HG03097 (cell line): ENCODE data around the gene CAST.
"Not testable (repeated sequence)": the region's sequence is repeated elsewhere in the genome, so short reads cannot be mapped to it uniquely, and the experiment has no call there.

Experiments used
- ATAC-seq: cut with Tn5 transposase; IDR thresholded peaks from one replicate; pipeline ENCODE4 v1.9.1; 2021; ENCODE audit not compliant: unreplicated experiment, low FRiP score

The CAST gene

DNA sequence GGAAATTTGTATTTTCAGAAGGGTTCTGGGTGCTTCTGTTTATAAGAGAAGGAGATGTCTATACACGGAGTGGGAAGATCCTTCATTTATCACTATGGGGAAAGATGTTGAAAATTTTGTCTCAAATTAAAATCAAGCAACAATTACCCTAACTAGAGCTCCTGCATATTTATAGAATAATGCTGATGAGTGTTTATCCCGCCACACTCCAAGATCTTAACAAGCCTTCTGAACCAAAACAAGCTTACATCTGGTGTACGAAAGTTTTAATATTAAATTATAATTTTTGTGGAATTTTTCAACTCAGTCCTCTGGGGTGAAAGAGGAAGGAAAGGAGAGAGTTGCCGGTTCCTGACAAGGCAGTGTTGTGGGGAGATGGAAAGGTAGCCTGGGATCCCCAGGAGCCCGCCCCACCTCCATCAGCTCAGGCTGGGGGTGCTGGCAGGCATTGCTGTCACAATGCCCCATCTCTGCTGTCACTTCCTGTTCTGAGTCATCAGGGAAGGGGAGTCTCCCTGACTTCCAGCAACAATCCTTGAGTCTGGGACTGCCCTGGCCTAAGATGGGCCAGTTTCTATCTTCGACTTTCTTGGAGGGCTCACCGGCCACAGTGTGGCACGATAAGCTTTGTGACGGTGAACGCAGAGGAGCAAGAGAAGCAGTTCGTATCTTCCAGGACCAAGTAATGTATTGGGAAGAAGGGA is 81.0 kb downstream of the CAST start:
- ATAC-seq: no peak

- no peak for ATAC-seq
These were observed 81.6 kb downstream of the CAST start for GRCh38 chr5:96743805-96744204.

DNA sequence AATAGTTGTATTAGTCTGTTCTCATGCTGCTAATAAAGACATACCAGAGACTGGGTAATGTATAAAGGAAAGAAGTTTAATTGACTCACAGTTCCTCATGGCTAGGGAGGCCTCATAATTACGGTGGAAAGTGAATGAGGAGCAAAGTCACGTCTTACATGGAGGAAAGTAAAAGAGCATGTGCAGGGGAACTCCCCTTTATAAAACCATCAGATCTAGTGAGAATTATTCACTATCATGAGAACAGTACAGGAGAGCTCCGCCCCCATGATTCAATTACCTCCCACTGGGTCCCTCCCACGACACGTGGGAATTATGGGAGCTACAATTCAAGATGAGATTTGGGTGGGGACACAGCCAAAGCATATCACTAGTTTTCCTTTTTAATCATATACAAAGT is 82.0 kb downstream of the CAST start:
- ATAC-seq: not testable (repeated sequence)

DNA sequence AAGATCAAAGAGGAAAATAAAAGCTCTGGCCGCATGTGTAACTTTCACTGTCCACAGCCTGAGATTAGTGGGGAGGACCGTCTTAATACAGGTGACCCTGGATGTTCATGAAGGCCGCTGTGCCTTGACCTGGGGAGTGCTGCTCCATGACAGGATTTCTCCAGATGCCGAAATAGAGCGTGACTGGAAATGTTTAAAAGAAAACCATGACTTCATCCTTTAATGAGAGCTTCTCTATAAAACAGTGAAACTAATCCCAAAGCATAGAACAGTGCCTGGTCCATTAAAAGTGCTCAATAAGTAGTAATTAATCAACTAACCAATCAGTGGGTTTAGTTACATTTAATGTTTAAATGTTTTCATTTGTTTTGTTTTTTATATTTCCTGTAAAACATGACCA is 82.8 kb downstream of the CAST start:
- no peak for ATAC-seq

DNA sequence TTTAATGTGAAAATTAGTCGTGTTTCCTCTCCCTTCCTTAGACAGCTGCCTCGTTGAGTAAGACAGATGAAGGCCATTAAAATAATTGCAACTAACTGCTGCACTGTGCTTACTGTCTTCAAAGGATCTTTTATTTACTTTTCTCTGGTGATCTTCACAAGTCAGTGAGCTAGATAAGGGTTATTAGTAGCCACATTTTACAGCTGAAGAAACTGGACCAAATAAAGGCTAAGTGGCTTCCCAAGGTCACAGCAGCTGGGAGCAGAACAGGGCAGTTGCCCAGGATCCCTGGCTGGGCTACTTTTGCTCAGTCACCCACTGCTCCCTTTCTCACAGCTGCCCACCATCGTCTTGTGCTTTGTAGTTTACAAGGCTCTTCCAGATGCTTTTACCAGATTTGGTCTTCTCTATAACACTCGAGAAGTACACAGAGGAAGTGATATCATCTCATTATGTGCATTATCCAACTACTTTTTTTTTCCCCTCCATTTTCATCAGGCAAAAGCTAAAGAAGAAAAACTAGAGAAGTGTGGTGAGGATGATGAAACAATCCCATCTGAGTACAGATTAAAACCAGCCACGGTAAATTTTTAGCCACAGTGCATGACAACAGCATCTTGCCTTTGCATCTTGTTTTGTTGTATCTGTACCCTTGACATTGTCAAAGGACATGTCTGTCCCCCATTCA is 83.8 kb downstream of the CAST start:
- no peak for ATAC-seq

GRCh38 chr5:96747720-96748119 is 85.5 kb downstream of the CAST start:
- no peak for ATAC-seq

- ATAC-seq: no peak
These were observed 88.1 kb downstream of the CAST start for GRCh38 chr5:96750110-96750822.

DNA sequence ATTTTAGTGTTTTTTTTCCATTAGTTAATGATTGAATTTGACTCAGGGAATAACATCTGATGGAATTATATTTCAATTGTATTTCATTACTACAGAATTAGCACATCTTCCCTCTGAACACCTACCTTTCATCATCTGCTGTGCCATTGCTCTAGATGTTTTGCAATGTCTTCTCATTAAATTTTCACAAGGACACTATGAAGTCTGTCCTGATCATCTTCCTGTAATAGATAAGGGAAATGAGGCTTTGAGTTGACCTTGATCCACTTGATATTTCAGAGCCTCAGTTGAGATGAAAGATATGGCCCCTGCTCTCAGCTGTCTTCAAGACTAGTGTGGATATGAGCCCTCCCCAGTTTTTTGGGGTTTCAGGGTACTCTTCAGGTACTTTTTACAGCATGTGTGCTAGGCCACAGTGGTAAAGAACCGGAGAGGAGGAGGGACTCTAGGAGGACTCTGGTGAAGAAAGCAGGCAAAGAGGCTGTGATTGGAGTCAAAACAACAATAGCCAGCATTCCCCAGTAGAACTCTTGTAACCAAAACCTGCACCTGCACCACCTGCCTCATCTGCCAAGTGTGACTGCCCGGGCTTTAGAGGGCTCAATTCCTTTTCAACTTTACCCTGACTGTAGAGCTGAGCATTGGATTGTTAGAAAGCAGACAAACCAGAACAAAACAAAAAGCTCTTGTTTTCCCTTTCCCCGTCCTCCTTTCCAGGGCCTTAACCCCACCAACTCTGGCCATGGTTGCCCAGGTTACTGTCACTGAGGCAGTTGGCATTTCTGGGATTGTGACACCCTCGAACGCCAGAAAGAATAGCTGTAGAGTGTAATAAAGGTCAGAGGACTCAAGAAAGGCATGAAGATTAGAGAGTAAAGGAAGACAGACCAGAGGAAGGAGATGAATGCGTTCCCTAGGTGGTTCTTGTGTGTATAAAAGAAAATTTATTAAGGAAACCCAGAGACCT is 89.3 kb downstream of the CAST start:
- ATAC-seq: no peak

GRCh38 chr5:96752341-96753016 is 90.3 kb downstream of the CAST start:
- ATAC-seq: no peak

DNA sequence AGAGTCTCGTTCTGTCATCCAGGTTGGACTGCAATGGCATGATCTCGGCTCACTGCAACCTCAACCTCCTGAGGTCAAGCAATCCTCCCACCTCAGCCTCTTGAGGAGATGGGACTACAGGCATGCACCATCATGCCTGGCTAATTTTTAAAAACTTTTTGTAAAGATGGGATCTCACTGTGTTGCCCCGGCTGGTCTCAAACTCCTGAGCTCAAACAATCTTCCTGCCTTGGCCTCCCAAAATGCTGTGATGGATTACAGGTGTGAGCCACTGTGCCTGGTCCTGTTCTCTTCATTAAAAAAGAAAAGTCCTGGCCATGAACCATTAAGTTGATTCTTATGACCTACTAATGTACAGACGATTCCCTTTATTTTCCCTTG is 90.8 kb downstream of the CAST start:
- no peak for ATAC-seq

DNA sequence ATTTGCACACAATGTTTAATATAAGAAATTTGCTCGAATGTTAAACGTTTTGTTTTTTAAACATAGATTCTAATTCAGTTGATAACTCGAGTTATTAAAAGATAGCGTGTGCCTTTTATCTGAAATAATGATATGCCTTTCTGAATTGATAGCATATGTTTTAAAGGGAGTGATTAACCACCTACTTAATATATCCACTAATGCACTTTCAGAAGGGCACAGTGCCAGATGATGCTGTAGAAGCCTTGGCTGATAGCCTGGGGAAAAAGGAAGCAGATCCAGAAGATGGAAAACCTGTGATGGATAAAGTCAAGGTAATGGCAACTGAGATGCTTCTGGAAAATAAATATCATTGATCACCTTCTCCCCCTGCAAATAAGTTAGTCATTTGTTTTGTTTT is 91.7 kb downstream of the CAST start:
- no peak for ATAC-seq

DNA sequence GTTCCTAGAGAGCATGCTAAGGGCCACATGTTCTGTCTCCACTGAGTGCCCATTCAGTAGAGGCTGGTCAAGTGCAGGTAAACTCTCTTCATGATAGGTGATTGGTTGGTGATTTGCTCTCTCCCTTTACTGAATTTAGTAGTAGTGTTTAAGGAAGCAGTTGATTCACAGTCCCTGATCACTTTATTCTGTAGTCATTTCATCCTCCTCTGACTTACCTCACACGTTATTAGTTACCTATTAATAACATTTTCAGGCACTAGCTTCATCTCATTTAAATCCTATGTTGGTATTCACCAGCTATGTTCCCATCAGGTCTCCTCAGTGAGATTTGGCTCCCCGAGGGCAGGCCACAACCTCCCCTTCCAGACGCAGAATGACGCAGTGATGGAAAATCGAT is 93.7 kb downstream of the CAST start:
- ATAC-seq: no peak

DNA sequence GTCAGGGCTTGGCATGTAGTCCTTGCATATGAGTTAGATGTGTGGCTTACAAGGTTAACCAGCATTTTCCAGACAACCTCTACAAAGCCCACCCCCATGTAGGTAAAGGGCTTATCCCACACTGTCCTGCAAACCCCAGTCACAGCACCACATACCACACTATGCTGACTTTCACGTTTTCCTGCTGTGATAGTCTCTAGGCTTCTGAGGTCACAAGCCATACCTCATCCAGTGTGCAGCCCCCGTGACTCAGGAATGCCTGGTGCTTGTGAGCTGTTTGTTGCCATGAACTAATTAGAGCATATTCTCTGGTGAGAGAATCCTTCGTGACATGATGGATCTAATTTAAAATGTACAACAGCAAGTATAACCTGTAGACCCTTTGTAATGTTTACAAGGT is 94.8 kb downstream of the CAST start:
- no peak for ATAC-seq

DNA sequence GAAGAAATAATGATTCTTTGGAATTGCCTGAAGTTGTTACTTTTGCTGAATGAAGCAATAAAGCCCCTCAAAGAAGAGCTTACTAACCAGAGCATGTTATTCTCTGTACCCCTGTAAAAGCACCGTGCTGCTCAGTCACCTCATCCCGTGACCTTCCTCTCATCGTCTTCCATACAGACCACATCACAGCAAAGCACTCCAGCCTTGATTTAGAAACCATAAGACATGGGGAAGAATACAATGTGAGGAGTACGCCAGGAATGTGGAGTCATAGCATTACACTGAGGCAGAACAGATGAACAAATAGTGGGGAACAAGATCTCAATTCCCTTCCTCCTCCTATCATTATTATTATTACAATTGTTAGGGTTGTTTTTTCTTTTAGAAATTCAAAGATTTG is 96.4 kb downstream of the CAST start:
- no peak for ATAC-seq

- no peak for ATAC-seq
These were observed 99.4 kb downstream of the CAST start for GRCh38 chr5:96761618-96762017.

- no peak for ATAC-seq
These were observed 100.8 kb downstream of the CAST start for GRCh38 chr5:96763026-96763425.

DNA sequence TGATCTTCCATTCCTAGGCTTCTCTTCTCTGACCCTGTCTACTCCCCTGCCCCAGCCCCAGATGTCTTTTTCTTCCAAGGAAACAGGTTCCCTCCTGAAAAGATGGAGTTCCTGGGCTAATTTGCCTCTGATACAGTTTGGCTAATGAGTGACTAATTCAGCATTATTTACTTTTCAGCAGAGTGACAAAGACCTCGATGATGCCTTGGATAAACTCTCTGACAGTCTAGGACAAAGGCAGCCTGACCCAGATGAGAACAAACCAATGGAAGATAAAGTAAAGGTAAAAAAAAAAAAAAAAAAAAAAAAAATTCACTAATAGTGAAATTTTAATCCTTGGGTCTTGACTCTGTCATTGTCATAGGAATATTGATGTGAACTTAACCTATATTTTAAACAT is 102.9 kb downstream of the CAST start:
- no peak for ATAC-seq

GRCh38 chr5:96768708-96769251 is 106.6 kb downstream of the CAST start:
- ATAC-seq: no peak

- ATAC-seq: no peak
These were observed 109.2 kb downstream of the CAST start for GRCh38 chr5:96771395-96771794.

DNA sequence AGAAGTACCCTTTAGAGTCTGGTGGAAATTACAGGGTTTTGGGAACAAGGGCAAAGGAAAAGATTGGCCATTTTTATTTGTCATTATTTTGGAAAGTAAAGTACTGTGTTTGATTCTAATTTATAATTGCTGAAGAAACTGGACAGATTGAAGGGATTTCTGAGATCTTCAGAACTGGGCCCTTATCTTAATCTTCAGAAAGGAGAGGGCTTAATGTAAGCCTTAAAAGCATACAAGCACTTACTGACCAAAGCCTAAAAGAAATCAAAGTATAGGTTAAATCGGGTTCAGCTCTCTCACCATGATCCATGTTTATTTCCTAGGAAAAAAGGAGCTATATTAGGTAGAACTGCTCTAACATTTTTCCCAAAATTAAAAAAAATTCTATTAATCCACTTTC is 109.9 kb downstream of the CAST start:
- ATAC-seq: no peak
